Measurements from ENCODE around the gene GON7.
"Not testable (repeated sequence)": the region's sequence is repeated elsewhere in the genome, so short reads cannot be mapped to it uniquely, and the experiment has no call there.

GON7 gene

GRCh38 chr14:93199031-93199430, 7.8 kb downstream of the GON7 start:
- no peak for FAIRE-seq

- no peak for FAIRE-seq
Observed at GRCh38 chr14:93195316-93195999, 11.4 kb downstream of the GON7 start.

- no peak for FAIRE-seq
Observed at GRCh38 chr14:93186956-93187355, 19.9 kb downstream of the GON7 start.

GRCh38 chr14:93186466-93186865, 20.4 kb downstream of the GON7 start:
- no peak for FAIRE-seq

GRCh38 chr14:93185349-93185720, 21.5 kb downstream of the GON7 start:
- FAIRE-seq = no peak

- no peak for FAIRE-seq
Observed at GRCh38 chr14:93184391-93185348, 22.2 kb downstream of the GON7 start, which contains the start of the genes LYSET and MOAP1. Gene LYSET (plus strand): TSS chr14:93185317. CDS start chr14:93185406, 89 bp downstream. Gene MOAP1 (minus strand): TSS chr14:93184897. CDS start chr14:93184242, 655 bp downstream.

GRCh38 chr14:93183596-93184317, 23.1 kb downstream of the GON7 start:
- FAIRE-seq = no peak

GRCh38 chr14:93175492-93175891, 31.4 kb downstream of the GON7 start:
- no peak for FAIRE-seq

- FAIRE-seq = not testable (repeated sequence)
Observed at GRCh38 chr14:93174731-93175130, 32.1 kb downstream of the GON7 start.

- no peak for FAIRE-seq
Observed at GRCh38 chr14:93173943-93174395, 32.9 kb downstream of the GON7 start.

GRCh38 chr14:93171376-93171775, 35.5 kb downstream of the GON7 start:
- no peak for FAIRE-seq

- not testable (repeated sequence) for FAIRE-seq
Observed at GRCh38 chr14:93170141-93170540, 36.7 kb downstream of the GON7 start.

GRCh38 chr14:93169619-93170018, 37.2 kb downstream of the GON7 start:
- FAIRE-seq = not testable (repeated sequence)

GRCh38 chr14:93168610-93169009, 38.3 kb downstream of the GON7 start:
- not testable (repeated sequence) for FAIRE-seq

- FAIRE-seq = not testable (repeated sequence)
Observed at GRCh38 chr14:93165271-93166265, 41.3 kb downstream of the GON7 start.

- FAIRE-seq = no peak
Observed at GRCh38 chr14:93163564-93163963, 43.3 kb downstream of the GON7 start.

GRCh38 chr14:93161411-93161940, 45.4 kb downstream of the GON7 start:
- no peak for FAIRE-seq

- no peak for FAIRE-seq
Observed at GRCh38 chr14:93160353-93160801, 46.5 kb downstream of the GON7 start.

- FAIRE-seq = not testable (repeated sequence)
Observed at GRCh38 chr14:93159625-93160352, 47.1 kb downstream of the GON7 start.

GRCh38 chr14:93158349-93158748, 48.5 kb downstream of the GON7 start:
- FAIRE-seq = not testable (repeated sequence)
